Fibroblast of peridontal ligament (primary cell): ENCODE measurements around the gene FAM209B.
"Not testable (repeated sequence)": the region's sequence is repeated elsewhere in the genome, so short reads cannot be mapped to it uniquely, and the experiment has no call there.

Experiments
- DNase-seq: peaks from one replicate; pipeline ENCODE4 v3.0.0-alpha.2; 2010; ENCODE audit errors: extremely low read depth

Gene FAM209B

GRCh38 chr20:56540415-56540814 lies 7.4 kb downstream of the FAM209B start:
- peak; percentile 17 for DNase-seq

DNA sequence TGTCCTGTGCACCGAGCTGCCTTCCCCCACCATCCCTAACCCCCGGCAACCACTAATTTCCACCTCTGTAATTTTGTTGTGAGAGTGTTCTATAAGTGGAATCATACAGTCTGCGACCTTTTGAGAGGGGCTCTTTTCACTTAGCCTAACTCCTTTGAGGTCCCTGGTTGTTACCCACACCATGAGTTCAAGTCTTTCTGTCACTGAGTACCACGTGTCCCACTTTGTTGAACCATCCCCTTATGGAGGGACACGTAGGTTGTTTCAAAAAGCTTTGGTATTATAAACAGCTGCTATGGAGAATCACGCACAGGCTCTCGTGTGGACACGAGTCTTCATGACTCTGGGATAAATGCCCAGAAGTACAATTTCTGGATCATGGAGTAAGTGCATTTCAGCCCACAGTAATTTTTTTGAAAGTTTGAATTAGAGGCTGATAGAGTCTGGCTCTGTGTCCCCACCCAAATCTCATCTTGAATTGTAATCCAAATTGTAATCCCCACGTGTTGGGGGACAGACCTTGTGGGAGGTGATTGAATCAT lies 9.5 kb downstream of the FAM209B start:
- peak; percentile 66 for DNase-seq

- no peak for DNase-seq
Measured at GRCh38 chr20:56551571-56551970, 18.5 kb downstream of the FAM209B start.

GRCh38 chr20:56552911-56553629 lies 20.0 kb downstream of the FAM209B start:
- no peak for DNase-seq

GRCh38 chr20:56554869-56555268 lies 21.8 kb downstream of the FAM209B start:
- DNase-seq: peak; percentile 92

- no peak for DNase-seq
Measured at GRCh38 chr20:56558968-56559367, 25.9 kb downstream of the FAM209B start.

GRCh38 chr20:56564526-56564925 lies 31.5 kb downstream of the FAM209B start:
- DNase-seq: not testable (repeated sequence)

GRCh38 chr20:56565511-56565910 lies 32.5 kb downstream of the FAM209B start:
- no peak for DNase-seq

DNA sequence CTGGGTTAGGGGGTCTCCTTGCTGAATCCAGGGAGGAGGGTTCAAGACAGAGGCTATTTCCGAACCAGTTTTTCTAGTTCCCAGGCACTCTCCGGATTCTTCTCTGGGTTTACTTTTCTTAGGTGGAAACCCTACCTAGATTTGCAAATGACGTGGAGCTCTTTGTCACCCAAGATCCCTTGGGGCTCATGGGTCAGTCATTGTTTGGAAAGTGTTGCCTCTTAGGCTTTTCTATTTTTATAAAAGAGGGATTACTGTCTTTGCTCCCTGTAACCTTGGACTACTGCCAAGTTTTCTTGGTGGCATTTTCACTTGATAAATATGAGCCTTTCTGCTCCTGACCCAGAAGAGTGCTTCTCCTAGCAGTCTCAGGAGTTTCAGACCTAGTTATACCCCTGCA lies 33.6 kb downstream of the FAM209B start:
- DNase-seq: no peak

DNA sequence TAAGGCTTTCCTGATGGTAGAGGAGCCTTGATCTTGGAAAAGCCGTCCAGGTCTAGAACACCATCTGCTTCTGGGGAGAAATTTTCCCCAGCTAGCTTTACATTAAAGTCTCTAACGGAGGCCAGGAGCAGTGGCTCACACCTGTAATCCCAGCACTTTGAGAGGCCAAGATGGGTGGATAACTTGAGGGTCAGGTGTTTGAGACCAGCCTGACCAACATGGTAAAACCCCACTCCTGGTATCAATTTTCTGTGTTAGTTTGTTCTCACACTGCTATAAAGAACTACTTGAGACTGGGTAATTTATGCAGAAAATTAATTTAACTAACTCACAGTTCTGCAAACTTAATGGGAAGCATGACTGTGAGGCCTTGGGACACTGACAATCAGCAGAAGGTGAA lies 37.8 kb downstream of the FAM209B start:
- DNase-seq: no peak

GRCh38 chr20:56572172-56572571 lies 39.1 kb downstream of the FAM209B start:
- DNase-seq: no peak

DNA sequence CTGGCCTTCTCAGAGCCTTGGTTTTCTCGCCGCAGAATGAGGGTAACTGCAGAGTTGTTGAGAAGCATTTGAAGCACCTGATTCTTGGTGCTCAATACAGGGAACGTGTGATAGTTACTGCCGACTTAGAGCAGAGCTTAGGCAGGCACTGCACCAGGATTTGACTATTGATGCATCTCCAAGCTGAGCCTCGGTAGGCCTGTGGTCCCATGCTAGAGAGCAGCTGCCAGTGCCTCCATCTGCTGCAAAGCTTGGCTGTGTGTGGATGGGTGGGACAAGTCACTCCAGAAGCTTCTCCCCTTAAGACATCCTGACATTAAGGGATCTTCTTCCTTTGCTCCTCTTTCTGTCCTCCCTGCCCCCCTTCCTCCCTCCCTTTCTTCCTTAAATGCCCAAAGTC lies 40.9 kb downstream of the FAM209B start:
- DNase-seq: no peak

DNA sequence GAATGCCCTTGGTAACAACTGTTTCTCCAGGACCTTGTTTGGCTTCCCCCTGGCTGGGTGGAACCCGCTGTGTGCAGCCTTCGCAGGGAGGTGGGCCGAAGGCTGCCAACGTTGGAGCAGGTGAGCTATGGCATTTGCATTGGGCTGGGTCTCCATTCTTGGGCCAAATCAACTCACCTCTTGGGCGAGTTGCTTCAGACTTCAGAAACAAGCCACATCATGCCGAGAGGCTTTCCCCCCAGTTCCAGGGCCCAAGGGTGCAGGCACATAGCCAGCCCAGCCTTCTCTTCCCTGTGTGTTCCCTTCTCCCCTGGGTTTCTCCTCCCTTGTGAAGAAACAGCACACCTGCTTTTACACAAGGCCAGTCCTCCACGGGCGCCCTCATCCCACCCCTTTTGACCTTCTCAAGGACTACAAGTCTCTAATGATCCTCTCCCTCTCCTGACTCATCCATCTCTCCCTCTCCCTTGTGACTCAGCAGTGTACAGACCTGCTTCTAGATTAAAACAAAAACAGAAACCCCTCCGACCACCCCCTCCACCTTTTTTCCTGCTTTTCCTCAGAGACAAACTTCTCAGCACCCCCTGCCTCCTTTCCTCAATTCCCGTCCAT lies 41.6 kb downstream of the FAM209B start:
- DNase-seq: no peak

DNA sequence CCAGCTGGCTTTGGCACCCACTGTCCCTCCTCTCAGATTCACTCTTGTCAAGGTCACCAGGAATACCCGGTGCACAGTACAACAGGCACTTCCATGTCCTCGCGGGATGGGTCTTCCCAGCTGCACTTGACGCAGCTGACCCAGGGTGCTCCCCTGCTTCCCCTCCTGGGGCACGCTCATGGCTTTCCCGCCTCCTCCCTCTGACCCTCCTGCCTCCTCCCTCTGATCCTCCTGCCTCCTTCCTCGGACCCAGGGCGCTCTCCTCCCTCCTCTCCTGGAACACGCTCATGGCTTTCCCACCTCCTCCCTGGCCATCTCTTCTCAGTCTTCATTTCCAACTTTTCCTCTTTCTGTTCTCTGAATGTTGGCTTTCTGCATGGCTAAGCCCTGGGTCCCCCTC lies 42.1 kb downstream of the FAM209B start:
- no peak for DNase-seq

DNA sequence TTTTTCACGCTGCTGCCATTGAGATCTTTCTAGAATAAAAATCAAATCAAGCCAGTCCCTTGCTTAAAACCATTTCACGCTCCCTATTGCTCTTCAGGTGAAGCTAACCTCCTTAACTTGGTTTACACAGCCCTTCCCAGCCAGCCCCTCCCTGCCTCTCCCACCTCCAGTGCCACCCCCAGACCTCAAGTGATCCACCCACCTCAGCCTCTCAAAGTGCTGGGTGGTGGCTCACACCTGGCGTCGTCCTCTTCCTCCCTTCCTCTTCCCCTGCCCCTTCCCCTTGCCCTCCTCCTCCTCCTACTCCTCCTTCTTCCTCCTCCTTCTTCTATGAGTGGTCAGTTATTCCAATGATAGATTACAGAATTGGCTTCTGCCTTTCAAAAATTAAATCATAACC lies 42.9 kb downstream of the FAM209B start:
- no peak for DNase-seq

- no peak for DNase-seq
Measured at GRCh38 chr20:56579301-56579710, 46.3 kb downstream of the FAM209B start.

DNA sequence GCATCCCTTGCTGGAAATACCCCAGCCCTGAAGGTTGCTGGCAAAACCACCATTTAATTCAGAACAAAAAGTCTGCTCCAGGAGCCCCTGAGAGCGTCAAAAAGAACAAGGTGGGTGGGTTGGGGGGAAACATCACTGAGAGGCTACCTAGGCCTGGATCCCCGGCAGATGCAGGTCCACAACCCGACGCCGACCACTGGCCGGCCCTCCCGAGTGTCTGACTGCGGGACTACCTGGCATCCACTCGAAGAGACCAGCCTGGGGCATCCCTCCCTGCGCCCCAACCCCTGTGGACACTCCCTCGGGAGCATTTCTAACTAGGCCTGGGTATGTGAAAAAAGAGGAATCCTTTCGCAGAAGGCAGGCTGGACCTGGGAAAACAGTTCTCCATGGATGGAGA lies 47.2 kb downstream of the FAM209B start:
- DNase-seq: no peak

DNA sequence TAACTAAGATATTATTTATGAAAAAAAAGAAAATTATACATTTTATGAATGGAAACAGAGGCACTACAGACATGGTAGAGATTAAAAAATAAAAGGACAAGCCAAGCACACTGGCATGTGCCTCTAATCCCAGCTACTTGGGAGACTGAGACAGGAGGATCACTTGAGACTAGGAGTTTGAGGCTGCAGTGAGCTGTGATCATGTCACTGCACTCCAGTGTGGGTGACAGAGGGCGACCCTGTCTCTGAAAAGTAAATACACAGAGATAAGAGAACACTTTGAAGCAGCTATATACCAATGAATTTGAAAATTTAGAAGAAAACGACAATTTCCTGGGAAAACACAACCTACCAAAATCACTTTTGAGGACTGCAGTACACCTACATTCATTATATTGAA lies 48.7 kb downstream of the FAM209B start:
- no peak for DNase-seq

DNA sequence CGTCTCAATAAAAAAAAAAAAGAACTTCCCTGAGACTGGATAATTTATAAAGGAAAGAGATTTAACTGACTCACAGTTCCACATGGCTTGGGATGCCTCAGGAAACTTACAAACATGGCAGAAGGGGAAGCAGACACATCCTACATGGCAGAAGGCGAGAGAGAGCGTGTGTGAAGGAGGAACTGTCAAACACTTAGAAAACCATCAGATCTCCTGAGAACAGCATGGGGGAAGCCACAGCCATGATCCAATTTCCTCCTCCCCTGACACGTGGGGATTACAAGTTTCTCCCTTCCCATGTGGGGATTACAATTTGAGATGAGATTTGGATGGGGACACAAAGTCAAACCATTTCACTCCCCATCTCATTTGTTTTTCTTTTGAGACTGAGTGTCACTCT lies 49.5 kb downstream of the FAM209B start:
- no peak for DNase-seq

DNA sequence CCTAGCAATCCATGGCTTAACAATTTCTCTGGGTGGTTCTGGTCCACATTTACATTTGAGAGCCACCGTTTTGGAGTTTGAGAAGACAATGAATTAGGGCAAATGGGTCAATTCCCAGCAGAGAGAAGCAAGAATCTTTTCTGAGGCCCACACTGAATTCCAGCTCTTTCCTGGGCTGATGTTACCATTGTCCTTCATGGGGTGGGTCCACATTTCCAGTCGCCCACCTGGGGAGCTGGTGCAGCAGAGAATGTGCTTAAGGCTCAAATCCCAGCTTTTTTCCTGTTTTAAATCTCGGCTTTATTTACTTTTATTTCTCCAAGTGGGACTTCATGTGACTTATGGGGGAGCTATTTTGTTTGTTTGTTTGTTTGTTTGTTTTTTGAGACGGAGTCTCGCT lies 51.9 kb downstream of the FAM209B start:
- no peak for DNase-seq
